Measurements from ENCODE around the gene ARAP1.
A peak's percentile ranks its signal among the peaks of the same experiment; 100 is the strongest.
"Not testable (repeated sequence)": the region's sequence is repeated elsewhere in the genome, so short reads cannot be mapped to it uniquely, and the experiment has no call there.

ARAP1 gene

GRCh38 chr11:72752088-72752914, at the start of gene ARAP1:
ARAP1 (minus strand) TSS chr11:72752408; CDS start chr11:72727128, 25,280 bp downstream.
- DNase-seq = peak in 49 of 56 donors; percentile 32 to 87 (median 67)

DNA sequence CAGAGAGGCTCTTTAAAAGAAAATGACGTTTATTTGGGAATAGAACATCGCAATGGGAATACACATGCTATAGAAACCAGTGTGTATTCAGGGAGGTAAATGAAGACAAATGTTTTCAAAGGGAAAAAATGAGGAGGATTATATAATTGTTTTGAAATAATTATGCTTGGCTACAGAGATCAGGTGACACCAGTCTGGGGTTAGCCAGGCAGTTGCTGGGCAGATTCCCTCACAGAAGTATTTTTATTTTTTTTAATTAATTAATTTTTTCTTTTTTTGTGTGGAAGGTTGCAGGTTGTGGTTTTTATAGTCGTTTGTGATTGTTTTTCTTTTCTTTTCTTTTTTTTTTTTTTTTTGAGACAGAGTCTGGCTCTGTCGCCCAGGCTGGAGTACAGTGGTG, 47.2 kb upstream of the ARAP1 start:
- DNase-seq = no peak

- no peak for DNase-seq
Observed at GRCh38 chr11:72798361-72798760, 46.2 kb upstream of the ARAP1 start.

DNA sequence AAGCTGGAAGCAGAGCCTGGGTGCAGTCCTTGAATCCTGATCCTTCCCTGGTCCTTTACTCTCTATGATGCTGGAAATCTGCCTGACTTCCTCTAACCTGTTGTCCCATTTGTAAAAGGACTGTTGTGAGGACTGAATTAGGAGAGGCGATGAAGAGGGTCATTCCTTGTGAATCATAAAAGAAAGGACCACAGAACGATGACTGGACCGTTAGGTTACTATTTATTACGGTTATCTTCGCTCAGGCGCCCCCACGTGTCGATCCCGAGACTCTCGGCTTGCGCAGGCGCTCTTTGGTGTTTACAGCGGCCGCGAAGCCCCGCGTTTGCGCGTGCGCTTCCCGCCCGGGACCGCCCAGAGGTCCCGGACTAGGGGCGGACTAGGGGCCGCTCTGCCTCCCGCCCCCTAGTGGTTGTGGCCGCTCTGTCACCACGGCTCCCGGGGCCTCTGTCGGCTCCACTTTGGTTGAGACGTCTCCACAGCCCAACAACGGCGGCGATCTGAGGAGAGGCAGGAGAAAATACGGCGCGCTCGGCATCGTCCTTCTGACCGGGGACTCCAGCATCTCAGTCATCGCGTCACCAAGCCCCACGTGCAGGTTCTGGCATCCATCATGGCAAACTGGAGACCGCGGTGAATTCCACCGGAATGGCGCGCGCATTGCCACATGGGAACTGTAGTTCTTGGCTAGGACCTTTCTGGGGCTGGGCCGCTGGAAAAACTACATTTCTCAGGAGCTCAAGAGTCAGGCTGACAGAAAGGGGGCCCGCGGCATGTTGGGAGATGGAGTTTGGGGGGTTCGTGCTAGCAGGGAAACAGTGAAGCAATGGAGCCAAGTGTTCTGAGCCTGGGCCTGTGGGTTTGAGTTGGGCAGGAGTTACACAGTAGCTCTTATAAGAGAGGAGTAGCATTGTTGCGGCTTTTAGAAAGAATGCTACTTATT, 41.5 kb upstream of the ARAP1 start, which contains the start of gene STARD10:
TSS of gene STARD10 (minus strand) at position 623 of the 943 bp plus-strand sequence. CDS start 12,866 bp downstream, outside the sequence.
- peak; percentile 75 to 100 (median 98) for DNase-seq

DNA sequence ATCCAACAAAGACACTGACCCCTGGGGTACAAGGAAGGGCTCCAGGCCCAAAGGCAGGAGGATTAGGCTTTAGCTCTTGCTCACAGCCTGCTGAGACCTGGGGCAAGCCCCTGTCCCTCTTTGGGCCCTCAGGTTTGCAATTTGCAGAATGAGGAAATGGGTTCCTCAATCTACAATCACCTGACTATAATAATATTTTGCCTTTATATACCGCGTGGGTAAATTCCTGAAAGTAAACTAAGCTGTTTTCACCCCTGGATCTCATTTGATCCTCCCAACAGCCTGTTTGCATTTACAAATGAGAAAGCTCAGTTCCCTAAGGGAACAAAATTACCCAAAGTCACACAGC, 40.8 kb upstream of the ARAP1 start:
- DNase-seq = no peak

DNA sequence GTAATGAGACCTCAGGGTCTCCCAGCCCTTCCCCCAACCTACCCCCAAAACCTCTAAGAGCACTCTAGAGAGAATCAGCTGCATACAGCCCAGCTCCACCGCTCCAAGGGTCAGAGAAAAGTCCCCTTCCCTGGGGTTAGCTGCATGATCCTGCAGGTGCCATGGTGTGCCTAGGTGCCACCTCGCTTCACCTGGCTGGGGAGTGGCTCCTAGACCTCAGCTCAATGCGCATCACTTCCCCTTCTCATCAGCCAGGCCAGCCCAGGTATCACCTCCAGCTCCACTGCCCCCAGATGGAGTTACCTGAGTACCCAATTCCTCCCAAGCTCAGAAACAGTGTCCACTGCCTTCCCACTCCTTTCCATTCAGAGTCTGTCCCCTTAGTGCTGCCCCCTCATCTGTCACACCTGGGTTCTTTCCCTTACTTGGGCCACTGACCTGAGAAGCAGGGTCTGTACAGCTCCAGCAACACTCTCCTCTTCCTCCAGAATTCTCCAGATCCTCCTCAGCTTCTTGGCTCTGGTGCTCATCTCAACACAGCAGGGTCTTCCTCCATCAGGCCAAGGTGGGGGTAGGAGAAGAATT, 40.3 kb upstream of the ARAP1 start:
- DNase-seq = no peak

DNA sequence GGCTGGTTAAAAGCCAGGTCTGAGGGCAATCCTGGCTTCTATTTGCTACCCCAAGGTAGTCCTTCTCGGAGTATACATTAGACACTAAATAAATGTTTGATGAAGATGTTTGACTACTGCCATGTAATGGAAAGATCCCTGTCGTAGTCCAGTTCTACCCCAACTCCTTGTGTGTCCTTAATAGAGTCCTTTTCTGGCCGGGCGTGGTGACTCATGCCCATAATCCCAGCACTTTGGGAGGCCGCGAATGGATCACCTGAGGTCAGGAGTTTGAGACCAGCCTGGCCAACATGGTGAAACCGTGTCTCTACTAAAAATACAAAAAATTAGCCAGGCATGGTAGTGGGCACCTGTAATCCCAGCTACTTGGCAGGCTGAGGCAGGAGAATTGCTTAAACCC, 39.0 kb upstream of the ARAP1 start:
- DNase-seq = not testable (repeated sequence)

DNA sequence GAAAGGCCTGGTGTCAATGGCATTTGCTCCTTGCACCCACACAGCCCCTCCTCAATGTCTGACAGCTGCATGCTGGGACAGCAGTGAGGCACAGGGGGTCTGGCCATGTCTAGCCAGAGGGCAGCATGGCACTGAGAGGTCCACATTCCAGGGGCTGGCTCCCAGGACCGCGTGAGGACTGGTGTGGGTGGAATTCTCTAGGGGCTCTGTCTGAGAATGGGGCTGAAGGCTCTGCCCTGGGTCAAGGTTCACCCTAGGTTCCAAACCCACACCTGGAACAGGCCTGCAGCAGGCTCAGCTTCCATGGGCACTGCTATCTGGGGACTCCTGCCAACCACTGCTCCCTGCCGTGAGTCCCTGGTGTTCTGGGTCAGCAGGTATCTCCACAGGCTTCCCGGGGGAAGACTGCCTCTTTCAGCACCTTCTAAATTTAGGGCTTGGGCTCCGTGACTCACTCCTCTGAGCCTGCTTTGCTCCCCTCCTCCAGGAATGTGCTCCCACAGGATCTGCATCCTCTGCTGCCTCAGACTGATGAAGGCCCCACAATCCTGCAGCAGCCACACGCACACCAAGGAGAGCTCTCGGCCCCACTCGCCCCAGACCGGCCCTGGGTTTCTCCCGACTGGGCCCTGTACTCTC, 37.4 kb upstream of the ARAP1 start:
- DNase-seq = peak in 27 of 56 donors; percentile 9 to 81 (median 47)

DNA sequence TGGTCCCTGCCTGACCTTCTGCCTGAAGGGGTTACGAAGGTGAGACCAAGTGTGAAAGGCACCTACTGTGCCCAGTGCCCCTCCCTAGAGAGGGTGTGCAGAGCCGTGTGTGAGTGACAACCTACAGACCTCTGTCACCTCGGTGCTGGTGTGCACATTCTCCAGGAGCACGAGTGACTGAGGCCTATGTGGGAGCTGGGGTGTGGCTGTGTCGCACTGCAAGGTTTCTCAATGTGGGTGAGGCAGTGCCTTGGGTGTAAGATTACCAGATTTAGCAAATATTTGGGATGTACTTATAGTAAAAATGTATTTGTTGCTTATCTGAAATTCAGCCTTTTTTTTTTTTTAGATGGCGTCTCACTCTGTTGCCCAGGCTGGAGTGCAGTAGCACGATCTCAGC, 36.0 kb upstream of the ARAP1 start:
- DNase-seq = peak in 15 of 56 donors; percentile 24 to 66 (median 41)

- DNase-seq = no peak
Observed at GRCh38 chr11:72787216-72788104, 35.3 kb upstream of the ARAP1 start.

DNA sequence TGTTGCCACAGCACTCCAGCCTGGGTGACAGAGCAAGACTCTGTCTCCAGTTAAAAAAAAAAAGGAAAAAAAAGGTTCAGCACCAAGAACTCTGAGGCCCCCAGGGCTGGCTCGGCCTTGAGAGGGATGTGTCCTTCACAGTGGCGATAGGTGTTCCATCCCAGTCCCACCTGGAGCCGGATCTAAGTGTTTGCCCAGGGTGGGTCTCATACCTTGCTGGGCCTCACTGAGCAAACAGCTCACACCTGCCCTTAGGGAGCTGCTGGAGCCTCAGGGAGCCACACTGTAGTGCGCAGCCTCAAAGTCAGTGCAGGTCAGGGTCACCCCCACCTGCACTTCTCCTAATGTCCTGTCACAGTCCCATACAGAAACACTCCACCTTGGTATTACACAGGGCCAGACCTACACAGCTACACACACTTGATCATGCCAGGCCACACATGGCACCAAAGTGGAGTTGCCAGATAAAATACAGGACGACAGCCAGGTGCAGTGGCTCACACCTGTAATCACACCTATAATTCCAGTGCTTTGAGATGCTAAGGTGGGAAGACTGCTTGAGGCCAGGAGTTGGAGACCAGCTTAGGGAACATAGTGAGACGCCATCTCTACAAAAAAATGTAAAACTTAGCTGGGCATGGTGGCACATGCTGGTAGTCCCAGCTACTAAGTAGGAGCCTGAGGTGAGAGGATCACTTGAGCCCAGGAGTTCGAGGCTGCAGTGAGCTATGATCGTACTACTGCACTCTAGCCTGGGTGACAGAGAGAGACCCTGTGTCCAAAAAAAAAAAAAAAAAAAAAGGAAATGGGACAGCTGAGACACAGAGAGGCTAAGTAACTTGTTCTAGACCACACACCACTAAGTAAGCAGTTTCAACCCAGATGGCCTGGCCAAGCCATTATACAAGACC, 34.4 kb upstream of the ARAP1 start:
- no peak for DNase-seq

- DNase-seq = no peak
Observed at GRCh38 chr11:72784662-72785061, 32.5 kb upstream of the ARAP1 start.

- DNase-seq = no peak
Observed at GRCh38 chr11:72783144-72783905, 31.1 kb upstream of the ARAP1 start.

- DNase-seq = peak in 3 of 56 donors; percentile 19 to 65 (median 45)
Observed at GRCh38 chr11:72782081-72782920, 30.1 kb upstream of the ARAP1 start.

DNA sequence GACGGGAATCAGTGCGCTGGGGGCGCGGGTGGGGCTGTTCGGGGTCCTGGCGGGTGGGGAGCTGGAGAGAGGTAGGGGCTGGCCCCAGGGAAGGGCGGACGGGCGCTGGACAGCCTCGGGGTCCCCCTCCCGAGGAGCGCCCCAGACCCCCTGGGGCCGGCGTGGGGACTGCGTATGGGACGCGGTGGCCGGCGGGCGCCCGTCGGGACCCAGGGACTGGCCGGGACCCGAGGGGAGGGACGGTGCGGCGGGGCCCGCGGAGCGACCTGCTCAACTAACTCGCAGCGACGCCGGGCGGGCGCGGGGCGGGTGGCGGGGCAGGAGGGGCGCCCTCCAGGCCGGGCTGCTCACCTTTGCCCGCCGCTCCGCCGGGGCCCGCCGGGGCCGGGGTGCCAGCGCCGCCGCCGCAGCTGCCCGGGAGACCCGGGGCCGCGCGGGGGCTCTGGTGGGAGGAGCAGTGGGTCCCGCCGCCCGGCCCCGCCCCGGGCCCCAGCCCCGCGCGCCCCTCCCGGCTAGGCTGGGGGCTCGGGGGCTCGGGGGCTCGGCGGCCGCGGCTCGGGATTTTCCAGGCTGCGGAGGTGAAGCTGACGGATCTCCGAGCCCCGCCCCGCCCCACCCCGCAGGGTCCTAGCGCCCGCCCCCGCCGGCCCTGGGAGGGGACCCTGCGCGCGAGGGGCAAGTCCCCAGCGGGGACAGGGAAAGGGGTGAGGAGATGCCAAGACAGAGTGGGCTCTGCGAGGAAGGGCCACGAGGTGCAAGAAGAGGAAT, 29.3 kb upstream of the ARAP1 start:
- DNase-seq = peak in 15 of 56 donors; percentile 14 to 65 (median 34)

- no peak for DNase-seq
Observed at GRCh38 chr11:72781063-72781312, 28.8 kb upstream of the ARAP1 start.
